A549 (cell line): ENCODE measurements around the gene FRS3. TPM values are rescaled to one million over a fixed set of nuclear protein-coding genes. Genes with fewer than 3 reads are reported as not detected.

Experiments
- ATAC-seq, 2 experiments: fragments of 200-7000 bp in 1 of 2; fragments of >200 bp in 1 of 2; cut with Nextera tagmentation in 1 of 2; cut with Tn5 transposase in 1 of 2; 3 replicates each; pipeline versions ENCODE4 v1.8.0 to v1.9.1; 2018 to 2020; ENCODE audit warnings: mild to moderate bottlenecking in 1 of 2, moderate library complexity in 1 of 2
- CTCF ChIA-PET: fragments of 300-600 bp; sonication (Branson Sonifier 250); formaldehyde crosslinking; extraction: SDS; loops from one replicate; lab custom pipeline; 2021; ENCODE audit warnings: antibody characterized with exemption, inconsistent platforms; lab: Yijun Ruan, JAX
- POLR2A ChIA-PET: fragments of 350-600 bp; formaldehyde crosslinking; extraction: SDS; loops from one replicate; lab custom pipeline; 2021; ENCODE audit warnings: antibody characterized with exemption, inconsistent platforms; lab: Yijun Ruan, JAX
- DNase-seq, 2 experiments: peaks; one replicate each; pipeline versions ENCODE4 v3.0.0 to v3.0.0-alpha.2; 2011 to 2016; ENCODE audit warnings: low read depth in 1 of 2, low spot score in 1 of 2
- FAIRE-seq: peaks from 2 replicates; lab custom pipeline; 2011; peaks lifted over from hg19 to GRCh38; lab: Jason Lieb, UNC
- H3K27ac ChIP-seq, 2 experiments: fragments of >200 bp; sonication (Bioruptor Twin); formaldehyde crosslinking; 3 replicates each; pipeline ENCODE4 v1.5.1; 2016 to 2017
- H3K4me1 ChIP-seq: fragments of >200 bp; sonication (Bioruptor Twin); formaldehyde crosslinking; 3 replicates; pipeline ENCODE4 v1.6.1; 2016
- H3K4me2 ChIP-seq: fragments of >200 bp; sonication (Bioruptor Twin); formaldehyde crosslinking; 3 replicates; pipeline ENCODE4 v1.6.1; 2016
- H3K4me3 ChIP-seq: fragments of >200 bp; sonication (Bioruptor Twin); formaldehyde crosslinking; 3 replicates; pipeline ENCODE4 v1.5.1; 2016
- H3K9me3 ChIP-seq: fragments of >200 bp; sonication (Bioruptor Twin); formaldehyde crosslinking; 3 replicates; pipeline ENCODE4 v1.6.1; 2016
- BCL3 ChIP-seq: fragments of >200 bp; sonication (Bioruptor Twin); formaldehyde crosslinking; IDR thresholded peaks from 3 replicates; pipeline ENCODE4 v1.6.1; 2016
- CEBPB ChIP-seq, 2 experiments: fragments of >200 bp in 1 of 2; sonication (Bioruptor Twin) in 1 of 2; formaldehyde crosslinking in 1 of 2; IDR thresholded peaks; 2 replicates each; pipeline ENCODE4 v1.6.1; 2012 to 2016
- CHD2 ChIP-seq: fragments of 150-350 bp; IDR thresholded peaks from 2 replicates; pipeline ENCODE4 v1.6.1; 2014; ENCODE audit warnings: low read length; ENCODE audit not compliant: partially characterized antibody
- CTCF ChIP-seq: fragments of >200 bp; sonication (Bioruptor Twin); formaldehyde crosslinking; IDR thresholded peaks from 3 replicates; pipeline ENCODE4 v1.5.1; 2016
- E2F6 ChIP-seq: IDR thresholded peaks from 2 replicates; pipeline ENCODE4 v1.6.1; 2012; ENCODE audit warnings: low read depth, borderline replicate concordance
- EHF ChIP-seq: fragments of 250-450 bp; sonication (Bioruptor Pico); IDR thresholded peaks from 2 replicates; pipeline ENCODE4 v1.5.0; 2020; ENCODE audit warnings: mild to moderate bottlenecking
- ELK1 ChIP-seq: fragments of 150-350 bp; IDR thresholded peaks from 2 replicates; pipeline ENCODE4 v1.6.1; 2014; ENCODE audit warnings: low read depth, mild to moderate bottlenecking, low read length
- FOSB ChIP-seq: fragments of 250-450 bp; sonication (Bioruptor Pico); IDR thresholded peaks from 2 replicates; pipeline ENCODE4 v1.5.0; 2020; ENCODE audit warnings: mild to moderate bottlenecking, moderate library complexity
- GATA3 ChIP-seq: IDR thresholded peaks from 2 replicates; pipeline ENCODE4 v1.6.1; 2012; ENCODE audit warnings: borderline replicate concordance
- HDAC2 ChIP-seq: fragments of 200-600 bp; sonication (generic); IDR thresholded peaks from 2 replicates; pipeline ENCODE4 v1.6.1; 2016
- HES2 ChIP-seq: fragments of >200 bp; sonication (Bioruptor Twin); formaldehyde crosslinking; IDR thresholded peaks from 2 replicates; pipeline ENCODE4 v1.6.1; 2016
- HEYL ChIP-seq: fragments of 250-450 bp; sonication (Bioruptor Pico); IDR thresholded peaks from 2 replicates; pipeline ENCODE4 v1.8.0; 2021; ENCODE audit warnings: mild to moderate bottlenecking, moderate library complexity
- HOXB13 ChIP-seq: fragments of 250-450 bp; sonication (Bioruptor Pico); IDR thresholded peaks from 2 replicates; pipeline ENCODE4 v1.5.0; 2020; ENCODE audit warnings: low read depth, mild to moderate bottlenecking, moderate library complexity
- JUN ChIP-seq, 2 experiments: fragments of >200 bp; sonication (Bioruptor Twin); formaldehyde crosslinking; IDR thresholded peaks; 2 replicates in 1 of 2; 3 replicates in 1 of 2; pipeline ENCODE4 v1.6.1; 2016 to 2017
- KDM5A ChIP-seq: fragments of 200-600 bp; sonication (generic); IDR thresholded peaks from 2 replicates; pipeline ENCODE4 v1.6.1; 2016; ENCODE audit warnings: antibody characterized with exemption, mild to moderate bottlenecking
- MAX ChIP-seq: IDR thresholded peaks from 2 replicates; pipeline ENCODE4 v1.6.1; 2012
- MAZ ChIP-seq: fragments of 150-350 bp; IDR thresholded peaks from 2 replicates; pipeline ENCODE4 v1.6.1; 2014; ENCODE audit warnings: antibody characterized with exemption, low read depth, low read length, borderline replicate concordance
- NPAS2 ChIP-seq: fragments of 250-450 bp; sonication (Bioruptor Pico); IDR thresholded peaks from 2 replicates; pipeline ENCODE4 v1.8.0; 2022; ENCODE audit warnings: mild to moderate bottlenecking, moderate library complexity, borderline replicate concordance
- PHF8 ChIP-seq: fragments of 200-600 bp; sonication (generic); IDR thresholded peaks from 2 replicates; pipeline ENCODE4 v1.6.1; 2016; ENCODE audit warnings: low read depth, mild to moderate bottlenecking, antibody characterized with exemption, moderate library complexity, borderline replicate concordance
- POLR2A ChIP-seq: IDR thresholded peaks from 2 replicates; pipeline ENCODE4 v1.6.1; 2012; ENCODE audit warnings: mild to moderate bottlenecking, low read length
- RNF2 ChIP-seq: fragments of 200-600 bp; sonication (generic); IDR thresholded peaks from 2 replicates; pipeline ENCODE4 v1.6.1; 2016; ENCODE audit warnings: low read depth, mild to moderate bottlenecking, antibody characterized with exemption, moderate library complexity, borderline replicate concordance
- SMC3 ChIP-seq: fragments of >200 bp; sonication (Bioruptor Twin); formaldehyde crosslinking; IDR thresholded peaks from 3 replicates; pipeline ENCODE4 v1.6.1; 2018; ENCODE audit warnings: inconsistent platforms
- SREBF2 ChIP-seq: fragments of 450-650 bp; IDR thresholded peaks from 2 replicates; pipeline ENCODE4 v1.6.1; 2014; ENCODE audit warnings: mild to moderate bottlenecking, moderate library complexity
- TP53 ChIP-seq: fragments of 250-450 bp; sonication (Bioruptor Pico); IDR thresholded peaks from 2 replicates; pipeline ENCODE4 v1.5.0; 2021; ENCODE audit warnings: mild to moderate bottlenecking, moderate library complexity
- ZC3H11A ChIP-seq: fragments of 450-650 bp; IDR thresholded peaks from 2 replicates; pipeline ENCODE4 v1.6.1; 2014; ENCODE audit warnings: antibody characterized with exemption, mild to moderate bottlenecking
- ZFP36 ChIP-seq: fragments of 450-650 bp; IDR thresholded peaks from 2 replicates; pipeline ENCODE4 v1.6.1; 2014; ENCODE audit warnings: borderline replicate concordance; ENCODE audit not compliant: partially characterized antibody
- ZSCAN20 ChIP-seq: fragments of 250-450 bp; sonication (Bioruptor Pico); IDR thresholded peaks from 2 replicates; pipeline ENCODE4 v1.8.0; 2022; ENCODE audit warnings: mild to moderate bottlenecking, moderate library complexity
- WGBS: methylation state at CpG from one replicate; pipeline ENCODE4 v1.1.6; 2017; ENCODE audit errors: missing lambda C conversion rate; 5-methylcytosine and 5-hydroxymethylcytosine counted together
- polyA plus RNA-seq, 4 experiments: library from polyadenylated mRNA; depleted of rRNA in 3 of 4; stranded (reverse); fragments of >200 nt; fragmentation: RNase III in 1 of 4; extraction: RNeasy Plus Mini Kit Qiagen cat#74134 plus additional on column Dnase treatment in 1 of 4; gene quantifications; 2 replicates in 3 of 4; 3 replicates in 1 of 4; pipeline ENCODE4 v1.2.3, GENCODE V29; 2011 to 2017

Gene FRS3
- polyA plus RNA-seq, 2 of the 4 experiments (the other 2 are of a cell fraction) = 1.9 to 2.0 TPM

- ATAC-seq = no peak
- POLR2A ChIA-PET = no interaction called here
- H3K27ac ChIP-seq = peak overlapping the region in 1 of 2 experiments; percentile 41; a peak in 2 of 6 replicates
- WGBS = 97% methylated on average over 5 of the region's 7 CpGs
- no peak for FAIRE-seq
- H3K4me3 ChIP-seq = no peak overlapping the region
- peaks cover 31% of the 10 kb centered on the region for H3K4me1 ChIP-seq
- CTCF ChIA-PET = interaction anchor here (0.6 to 6.8 kb wide), 2 partner anchors 22 to 59 kb away, joined by 3 to 65 read pairs; partner anchors contain the start of gene TOMM6
- TF ChIP-seq KDM5A (no peak), HDAC2 (no peak), JUN (IDR thresholded peaks at IDR 0.05) (no peak), E2F6 (no peak), ZC3H11A (no peak), HES2 (no peak), SMC3 (no peak), BCL3 (no peak), TP53 (CRISPR knock-in tag) (no peak), NPAS2 (no peak), PHF8 (no peak), ZSCAN20 (CRISPR knock-in tag) (no peak), POLR2A (no peak), ZFP36 (no peak), CEBPB (IDR thresholded peaks at IDR 0.05) (no peak), SREBF2 (no peak), MAX (no peak)
- no peak overlapping the region for H3K4me2 ChIP-seq
- DNase-seq = no peak
- H3K9me3 ChIP-seq = no peaks in the 10 kb centered on the region
Measured at GRCh38 chr6:41728954-41729353, 50.7 kb downstream of the FRS3 start.

GRCh38 chr6:41728073-41728936, 51.4 kb downstream of the FRS3 start:
- FAIRE-seq (no peak), ATAC-seq (no peak), DNase-seq (no peak)
- POLR2A ChIA-PET = no interaction called here
- Histone ChIP-seq H3K4me1 (peaks cover 35% of the 10 kb centered on the region), H3K9me3 (no peaks in the 10 kb centered on the region), H3K4me3 (no peak overlapping the region), H3K4me2 (no peak overlapping the region), H3K27ac (peak overlapping the region in 1 of 2 experiments; percentile 43; a peak in 2 of 6 replicates)
- WGBS = 78% methylated on average over 14 of the region's 19 CpGs
- CTCF ChIA-PET = interaction anchor here (0.8 to 6.8 kb wide), 3 partner anchors 22 to 58 kb away, joined by 3 to 65 read pairs (median 3); no protein-coding TSS in a partner anchor
- no peak for TF ChIP-seq HOXB13 (CRISPR knock-in tag)
- no peak for TF ChIP-seq NPAS2
- no peak for TF ChIP-seq CEBPB (IDR thresholded peaks at IDR 0.05)

GRCh38 chr6:41727705-41728072, 52.0 kb downstream of the FRS3 start:
- Histone ChIP-seq H3K9me3 (no peaks in the 10 kb centered on the region), H3K4me1 (peaks cover 35% of the 10 kb centered on the region), H3K4me3 (no peak overlapping the region), H3K27ac (peak overlapping the region in 1 of 2 experiments; percentile 43; a peak in 1 of 6 replicates), H3K4me2 (no peak overlapping the region)
- no peak for DNase-seq
- FAIRE-seq = no peak
- CTCF ChIA-PET = interaction anchor here (0.8 to 1.3 kb wide), 2 partner anchors 46 to 59 kb away, joined by 3 read pairs; no protein-coding TSS in a partner anchor
- ATAC-seq = no peak
- 97% methylated on average over 3 of the region's 3 CpGs for WGBS
- POLR2A ChIA-PET = no interaction called here
- TF ChIP-seq ZC3H11A (no peak), ZSCAN20 (CRISPR knock-in tag) (no peak), RNF2 (no peak), SREBF2 (no peak), EHF (CRISPR knock-in tag) (no peak), GATA3 (no peak), FOSB (CRISPR knock-in tag) (no peak), TP53 (CRISPR knock-in tag) (no peak), ELK1 (no peak), MAZ (no peak), HEYL (CRISPR knock-in tag) (no peak), CEBPB (IDR thresholded peaks at IDR 0.05) (no peak), CHD2 (no peak), HES2 (no peak), ZFP36 (no peak), CTCF (no peak), HOXB13 (CRISPR knock-in tag) (no peak)
